Measurements from ENCODE around the gene ADAM30. TPM values are rescaled to one million over a fixed set of nuclear protein-coding genes. Genes with fewer than 3 reads are reported as not detected.
"Not testable (repeated sequence)": the region's sequence is repeated elsewhere in the genome, so short reads cannot be mapped to it uniquely, and the experiment has no call there.

The ADAM30 gene
- total and polyA plus RNA-seq, 10 donors = not detected

GRCh38 chr1:119862276-119862675 lies 34.0 kb downstream of the ADAM30 start:
- Histone ChIP-seq H3K27ac (no peak overlapping the region), H3K9me3 (no peaks in the 10 kb centered on the region), H3K4me1 (peaks cover 0 to 9% (median 0%) of the 10 kb centered on the region in 6 donors), H3K4me3 (no peak overlapping the region), H3K27me3 (replicated peaks in 1 of 7) (no peaks in the 10 kb centered on the region), H3K36me3 (no peaks in the 10 kb centered on the region)
- TF ChIP-seq CTCF (IDR thresholded peaks at IDR 0.05 in 8 of 11, conservative IDR thresholded peaks at IDR 0.05 in 3 of 11) (no peak), POLR2AphosphoS5 (IDR thresholded peaks at IDR 0.05) (no peak)
- intact Hi-C loops (cut with DNase I; ENCODE audit: low total_unique reads) = no loop called here
- DNase-seq = no peak

GRCh38 chr1:119861547-119861946 lies 34.8 kb downstream of the ADAM30 start:
- intact Hi-C loops (cut with DNase I; ENCODE audit: low total_unique reads) = no loop called here
- Histone ChIP-seq H3K4me3 (no peak overlapping the region), H3K4me1 (peaks cover 0 to 9% (median 0%) of the 10 kb centered on the region in 6 donors), H3K27ac (no peak overlapping the region), H3K36me3 (no peaks in the 10 kb centered on the region), H3K9me3 (no peaks in the 10 kb centered on the region), H3K27me3 (replicated peaks in 1 of 7) (no peaks in the 10 kb centered on the region)
- no peak for DNase-seq
- TF ChIP-seq POLR2AphosphoS5 (IDR thresholded peaks at IDR 0.05) (no peak), POLR2A (IDR thresholded peaks at IDR 0.05) (no peak), CTCF (IDR thresholded peaks at IDR 0.05 in 8 of 11, conservative IDR thresholded peaks at IDR 0.05 in 3 of 11) (no peak)
- 93 to 97% (median 94%) methylated on average over 2 of the region's 2 CpGs for WGBS, 5 donors

GRCh38 chr1:119859647-119860046 lies 36.7 kb downstream of the ADAM30 start:
- no peak overlapping the region for H3K27ac ChIP-seq
- H3K27me3 ChIP-seq (replicated peaks in 1 of 7) = no peaks in the 10 kb centered on the region
- intact Hi-C loops (cut with DNase I; ENCODE audit: low total_unique reads) = no loop called here
- peaks cover 0 to 9% (median 0%) of the 10 kb centered on the region in 6 donors for H3K4me1 ChIP-seq
- H3K4me3 ChIP-seq = no peak overlapping the region
- no peaks in the 10 kb centered on the region for H3K9me3 ChIP-seq
- no peaks in the 10 kb centered on the region for H3K36me3 ChIP-seq
- no peak for DNase-seq
- TF ChIP-seq POLR2AphosphoS5 (IDR thresholded peaks at IDR 0.05) (no peak), POLR2A (IDR thresholded peaks at IDR 0.05) (no peak), CTCF (IDR thresholded peaks at IDR 0.05 in 8 of 11, conservative IDR thresholded peaks at IDR 0.05 in 3 of 11) (no peak)
- 13 to 46% (median 20%) methylated on average over 4 of the region's 4 CpGs for WGBS, 5 donors

GRCh38 chr1:119858556-119859214 lies 37.6 kb downstream of the ADAM30 start:
- H3K27me3 ChIP-seq (replicated peaks in 1 of 7); H3K4me1 ChIP-seq; intact Hi-C loops (cut with DNase I; ENCODE audit: low total_unique reads); H3K4me3 ChIP-seq; H3K36me3 ChIP-seq; H3K9me3 ChIP-seq; H3K27ac ChIP-seq; DNase-seq: not testable (repeated sequence)
- WGBS, 5 donors = 43 to 61% (median 60%) methylated on average over 4 of the region's 4 CpGs

GRCh38 chr1:119858126-119858525 lies 38.2 kb downstream of the ADAM30 start:
- no peaks in the 10 kb centered on the region for H3K27me3 ChIP-seq (replicated peaks in 1 of 7)
- no peak overlapping the region for H3K4me3 ChIP-seq
- WGBS, 5 donors = 71 to 92% (median 89%) methylated on average over 2 of the region's 2 CpGs
- DNase-seq = no peak
- H3K9me3 ChIP-seq = no peaks in the 10 kb centered on the region
- intact Hi-C loops (cut with DNase I; ENCODE audit: low total_unique reads) = no loop called here
- no peak overlapping the region for H3K27ac ChIP-seq
- no peaks in the 10 kb centered on the region for H3K36me3 ChIP-seq
- TF ChIP-seq POLR2A (IDR thresholded peaks at IDR 0.05) (no peak), CTCF (IDR thresholded peaks at IDR 0.05 in 8 of 11, conservative IDR thresholded peaks at IDR 0.05 in 3 of 11) (no peak), POLR2AphosphoS5 (IDR thresholded peaks at IDR 0.05) (no peak)
- peaks cover 0 to 9% (median 0%) of the 10 kb centered on the region in 6 donors for H3K4me1 ChIP-seq

Measured in spleen (tissue), 11 donors.